HTERT RPE-1 (cell line): ENCODE measurements around the gene MUTYH.

ENCODE experiments used
- in situ Hi-C: fragments of 300-500 bp; cut with MboI; formaldehyde crosslinking; loops from 4 replicates; pipeline ENCODE4 v1.14.3; 2020; ENCODE audit warnings: low sequenced_read_pairs

Gene MUTYH

DNA sequence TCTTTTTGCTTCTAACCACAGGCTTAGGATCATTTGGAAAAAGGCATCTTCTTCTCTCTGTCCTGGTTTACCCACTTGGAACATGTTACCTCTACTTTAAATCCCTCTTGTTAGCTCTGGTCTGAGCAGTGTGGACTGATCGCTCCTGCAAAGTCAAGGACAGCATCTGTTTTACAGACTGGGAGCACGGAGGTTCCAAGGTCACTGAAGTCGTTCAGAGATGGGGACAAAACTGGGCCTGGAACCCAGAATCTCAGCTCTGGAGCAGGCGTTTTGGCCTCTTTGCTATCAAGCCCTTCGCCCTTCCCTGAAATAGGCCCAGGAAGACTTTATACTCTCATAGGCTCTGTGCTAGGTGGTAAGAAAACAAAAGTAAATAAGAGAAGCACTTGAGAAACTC is 11.3 kb upstream of the MUTYH start:
- in situ Hi-C loops = no loop called here

DNA sequence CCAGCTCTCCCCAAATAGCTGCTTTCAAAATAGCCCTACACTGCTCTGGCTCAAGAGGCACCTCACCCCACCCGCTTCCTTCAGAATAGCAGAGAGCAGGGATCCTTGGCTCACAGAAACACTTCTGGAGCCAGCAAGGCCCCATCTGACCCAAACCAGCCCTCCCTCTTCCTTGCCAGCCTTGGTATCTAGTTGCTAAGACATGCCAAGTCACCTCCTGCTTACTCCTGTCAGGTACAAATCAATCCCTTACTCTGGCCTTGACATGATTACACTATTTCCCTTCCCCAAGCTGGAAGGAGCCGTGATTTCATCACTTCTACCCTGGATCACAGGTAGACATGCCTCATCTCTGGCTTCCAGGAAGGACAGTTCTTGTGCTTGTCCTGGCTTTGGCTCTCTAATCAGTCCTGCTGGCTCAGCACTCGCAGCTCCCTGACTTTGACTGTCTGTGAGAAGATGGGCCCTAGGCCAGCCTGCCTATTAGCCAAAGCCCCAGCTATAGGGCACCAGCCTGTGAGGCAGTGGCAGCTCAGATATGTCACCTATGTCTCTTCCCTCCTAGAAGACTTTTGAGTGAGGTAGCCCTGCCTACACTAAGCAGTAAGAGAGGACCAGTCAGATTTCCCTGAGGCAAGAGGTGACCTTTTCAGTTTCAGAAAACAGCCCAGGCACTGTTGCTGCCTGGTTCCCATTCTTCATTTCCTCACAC is 8.9 kb upstream of the MUTYH start:
- in situ Hi-C loops = no loop called here

DNA sequence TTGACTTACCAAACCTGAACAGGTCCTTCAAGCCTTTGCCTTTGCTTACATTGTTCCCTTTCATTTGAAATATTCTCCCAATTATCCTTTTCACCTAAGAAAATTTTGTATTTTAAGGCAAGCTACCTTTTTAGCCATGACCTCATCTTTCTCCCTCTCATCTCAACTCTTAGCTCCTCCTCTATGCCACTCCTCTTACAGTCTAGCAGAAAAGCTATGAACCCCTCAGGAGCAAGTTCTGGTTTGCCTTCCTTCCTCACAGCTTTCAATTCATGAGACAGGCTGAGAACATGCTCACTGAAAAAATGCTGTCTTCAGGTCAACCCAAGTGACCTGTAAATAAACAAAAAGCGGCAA is 8.3 kb upstream of the MUTYH start:
- in situ Hi-C loops = no loop called here

DNA sequence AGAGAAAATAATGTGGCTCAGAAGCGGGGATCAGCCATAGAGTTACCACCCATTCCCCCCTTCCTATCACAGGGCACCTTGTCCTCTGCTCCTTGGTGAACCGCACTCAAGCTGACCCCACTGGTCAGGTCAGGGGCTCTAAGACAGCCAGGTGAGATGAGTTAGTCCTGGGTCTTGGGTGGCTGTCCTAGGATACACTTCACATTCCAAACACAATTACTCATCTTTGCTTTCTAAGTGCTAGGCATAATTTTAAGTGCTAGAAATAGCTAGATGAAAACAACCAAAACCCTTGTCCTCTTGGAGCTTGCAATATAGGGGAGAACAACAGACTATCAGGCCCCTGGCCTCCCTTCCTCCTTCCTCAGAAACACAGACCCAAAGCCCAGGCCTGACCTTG is 7.8 kb upstream of the MUTYH start:
- in situ Hi-C loops = no loop called here

DNA sequence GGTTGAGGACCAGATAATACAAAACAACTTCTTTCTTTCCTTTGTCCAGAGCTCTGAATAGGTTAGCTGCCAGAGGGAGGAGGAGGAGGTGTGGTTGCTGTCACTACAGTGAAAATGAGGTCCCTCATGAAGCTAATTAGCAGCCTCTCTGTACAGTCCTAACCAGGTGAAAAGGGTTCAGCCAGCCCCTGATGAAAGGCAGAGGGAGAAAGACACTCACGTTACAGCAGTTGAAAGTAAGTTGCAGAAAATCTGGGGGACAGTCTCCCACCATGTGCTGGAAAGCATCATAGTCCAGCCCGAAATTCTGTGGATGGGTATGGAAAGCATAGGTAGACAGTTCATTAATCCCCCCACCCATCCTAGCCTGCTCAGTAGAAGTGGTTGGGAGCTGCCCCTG is 6.2 kb upstream of the MUTYH start:
- in situ Hi-C loops = no loop called here

DNA sequence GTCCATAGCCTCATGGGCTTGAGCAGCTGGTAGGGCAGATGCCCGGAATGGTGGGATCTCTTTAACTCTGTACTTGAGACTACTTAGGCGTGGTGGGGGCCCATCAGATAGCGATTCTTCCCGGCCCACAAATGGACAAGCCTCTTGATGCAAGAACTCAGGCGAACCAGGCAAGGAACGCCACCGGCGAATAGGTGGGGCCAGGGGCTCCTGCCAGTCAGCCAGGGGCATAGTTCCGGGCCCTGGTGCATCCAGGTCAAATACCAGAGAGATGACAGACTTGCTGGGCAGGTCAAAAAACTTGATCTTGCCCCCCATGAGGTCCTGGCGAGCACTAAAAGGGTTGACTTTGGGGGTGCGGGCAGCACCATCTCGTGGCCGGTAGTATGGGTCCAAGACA is 4.8 kb upstream of the MUTYH start:
- in situ Hi-C loops = no loop called here

DNA sequence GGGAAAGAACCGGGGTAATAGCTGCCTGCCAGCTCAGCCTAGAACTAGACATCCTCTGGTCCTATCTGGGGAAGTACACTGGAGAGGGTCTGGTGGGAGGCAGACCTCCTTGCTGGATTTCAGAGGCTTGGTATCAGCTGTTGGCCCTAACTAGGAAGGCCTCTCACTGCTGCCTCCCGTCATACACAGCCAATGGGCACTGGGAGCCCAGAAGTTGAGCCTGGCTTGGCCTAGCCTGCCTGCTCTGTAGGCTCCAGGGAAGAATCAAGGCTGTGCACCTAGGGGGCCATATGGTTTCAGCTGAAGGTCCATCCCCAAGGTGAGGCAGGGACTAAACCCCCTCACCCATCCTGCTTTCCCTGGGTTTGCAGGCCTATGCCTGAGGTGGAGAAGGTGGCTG is 4.3 kb upstream of the MUTYH start:
- in situ Hi-C loops = no loop called here

DNA sequence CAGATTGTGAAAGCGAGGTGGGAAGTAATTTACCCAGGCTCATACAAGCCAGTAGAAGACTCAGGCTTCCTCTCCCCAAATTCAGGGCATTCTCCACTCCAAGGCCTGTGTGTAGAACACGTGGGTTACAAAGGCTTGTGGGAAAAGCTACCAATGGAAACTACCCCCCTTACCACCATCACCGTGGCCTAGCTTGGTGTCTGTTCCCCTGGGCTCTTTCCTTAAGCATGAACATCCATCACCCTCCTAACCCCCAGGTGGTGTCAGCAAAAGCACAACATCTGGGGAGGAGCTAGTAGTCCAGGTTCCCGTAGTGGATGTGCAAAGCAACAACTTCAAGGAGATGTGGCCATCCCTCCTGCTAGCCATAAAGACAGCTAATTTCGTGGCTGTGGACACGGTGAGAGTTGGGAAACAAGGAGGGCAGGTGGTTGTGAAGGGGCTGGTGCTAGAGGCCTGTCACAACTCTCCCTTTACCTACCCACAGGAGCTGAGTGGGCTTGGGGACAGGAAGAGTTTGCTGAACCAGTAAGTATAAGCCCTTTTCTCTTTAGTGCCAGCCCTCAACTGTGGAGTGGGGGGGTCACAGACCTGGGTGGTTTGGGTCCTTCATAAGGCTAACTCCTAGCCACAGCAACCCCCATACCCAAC is 701 bp upstream of the MUTYH start:
- in situ Hi-C loops = no loop called here

DNA sequence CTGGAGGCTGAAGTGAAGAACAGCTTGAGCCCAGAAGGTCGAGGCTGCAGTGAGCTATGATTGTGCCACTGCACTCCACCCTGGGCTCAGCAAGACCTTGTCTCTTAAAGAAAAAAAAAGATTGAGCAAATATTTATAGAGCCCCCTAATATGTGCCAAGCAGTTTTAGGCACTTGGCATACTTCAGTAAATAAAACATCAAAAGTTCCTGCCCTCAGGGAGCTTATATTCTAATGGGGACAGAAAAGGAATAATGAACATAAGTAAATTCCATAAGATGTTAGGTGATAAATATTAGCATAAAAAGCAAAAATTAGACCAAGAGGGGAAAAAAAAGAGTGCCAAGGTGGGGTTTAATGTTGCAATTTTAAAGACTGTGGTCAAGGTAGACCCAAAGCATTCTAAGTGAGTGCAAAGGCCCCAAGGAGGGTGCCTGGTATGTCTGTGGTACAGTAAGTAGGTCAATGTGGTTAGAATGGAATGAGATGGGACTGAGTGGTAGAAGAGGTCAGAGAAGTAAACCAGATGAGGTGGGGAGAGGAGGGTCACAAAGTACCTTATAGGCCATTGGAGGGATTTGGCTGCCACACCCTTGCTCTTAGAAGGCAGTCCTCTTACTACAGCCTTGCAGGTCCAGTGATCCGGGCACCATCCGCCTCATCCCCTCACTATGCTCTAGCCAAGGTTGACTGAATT is 2.5 kb downstream of the MUTYH start:
- in situ Hi-C loops = no loop called here

DNA sequence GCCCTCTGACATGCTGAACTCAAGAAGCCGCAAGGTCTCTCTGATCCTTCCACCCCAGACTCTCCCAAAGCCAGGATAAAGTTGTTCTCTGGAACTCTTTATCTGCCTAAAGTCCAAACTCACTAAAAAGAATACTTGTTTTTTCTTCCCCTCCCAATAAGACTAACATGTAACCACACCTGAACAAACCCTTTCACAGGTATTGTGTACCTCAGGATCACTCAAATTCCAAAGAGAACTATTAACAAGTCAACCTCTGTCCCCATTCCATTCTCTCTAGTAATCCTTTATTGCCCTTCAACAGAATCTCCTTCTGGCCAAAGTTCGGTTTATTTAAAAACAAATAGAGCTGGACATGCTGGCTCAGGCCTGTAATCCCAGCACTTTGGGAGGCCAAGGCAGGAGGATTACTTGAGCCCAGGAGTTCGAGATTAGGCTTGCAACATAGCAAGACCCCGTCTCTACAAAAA is 4.3 kb downstream of the MUTYH start:
- in situ Hi-C loops = no loop called here

DNA sequence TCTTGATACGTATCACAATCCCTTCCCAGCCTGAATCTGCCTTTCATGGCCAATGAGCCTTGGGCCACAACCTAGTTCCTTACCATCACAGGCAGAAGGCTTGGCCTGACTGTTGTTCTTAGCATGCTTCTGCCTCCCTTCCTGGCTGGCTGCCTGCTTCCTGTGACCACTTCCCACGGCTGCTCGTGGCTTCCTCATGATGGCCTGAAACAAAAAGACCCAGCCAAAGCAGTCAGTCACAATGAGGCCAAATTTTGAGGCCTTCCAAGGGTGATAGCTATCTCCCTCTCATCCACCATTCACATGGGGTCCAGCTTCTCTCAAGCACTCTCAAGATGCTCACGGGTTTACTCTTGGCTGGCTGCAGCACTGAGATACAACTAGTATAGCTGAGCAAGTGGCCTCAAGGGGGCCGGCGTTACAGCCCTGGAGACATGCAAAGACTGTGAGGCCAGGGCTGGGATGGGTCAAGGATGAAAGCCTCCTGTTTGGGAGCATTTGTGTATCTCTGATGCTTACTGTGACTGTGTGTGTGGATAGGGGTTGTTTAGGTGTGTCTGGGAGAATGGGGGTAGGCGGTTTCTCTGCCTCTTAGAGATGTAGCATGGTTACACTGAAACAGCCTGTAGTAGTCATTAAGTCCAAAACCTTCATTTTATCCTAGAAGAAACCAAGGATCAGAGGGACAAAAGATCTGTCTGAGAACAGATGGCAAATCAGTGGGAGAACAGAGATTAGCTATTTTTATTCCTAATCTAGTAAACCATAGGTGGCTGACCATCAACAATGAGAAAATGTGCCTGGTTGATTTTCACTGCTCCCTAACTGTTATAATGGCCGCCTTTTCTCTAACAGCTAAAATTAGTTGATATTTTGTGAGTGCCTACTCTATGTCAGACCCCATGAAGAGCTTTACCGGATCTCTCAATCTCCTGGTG is 5.7 kb downstream of the MUTYH start:
- in situ Hi-C loops = no loop called here

DNA sequence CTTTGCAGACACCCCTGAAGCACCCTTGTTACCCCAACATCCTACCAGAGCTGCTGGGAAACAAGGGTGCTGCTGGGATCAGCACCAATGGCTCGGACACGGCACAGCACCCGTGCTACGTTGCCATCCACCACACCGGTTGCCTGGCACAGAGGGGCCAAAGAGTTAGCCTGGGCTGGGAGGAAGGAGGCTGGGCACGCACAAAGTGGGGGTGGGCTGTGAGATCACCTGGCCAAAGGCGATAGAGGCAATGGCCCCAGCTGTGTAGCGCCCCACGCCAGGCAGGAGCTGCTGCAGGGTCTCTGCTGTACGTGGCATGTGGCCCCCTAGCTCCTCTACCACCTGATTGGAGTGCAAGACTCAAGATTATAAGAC is 7.9 kb downstream of the MUTYH start:
- in situ Hi-C loops = no loop called here

DNA sequence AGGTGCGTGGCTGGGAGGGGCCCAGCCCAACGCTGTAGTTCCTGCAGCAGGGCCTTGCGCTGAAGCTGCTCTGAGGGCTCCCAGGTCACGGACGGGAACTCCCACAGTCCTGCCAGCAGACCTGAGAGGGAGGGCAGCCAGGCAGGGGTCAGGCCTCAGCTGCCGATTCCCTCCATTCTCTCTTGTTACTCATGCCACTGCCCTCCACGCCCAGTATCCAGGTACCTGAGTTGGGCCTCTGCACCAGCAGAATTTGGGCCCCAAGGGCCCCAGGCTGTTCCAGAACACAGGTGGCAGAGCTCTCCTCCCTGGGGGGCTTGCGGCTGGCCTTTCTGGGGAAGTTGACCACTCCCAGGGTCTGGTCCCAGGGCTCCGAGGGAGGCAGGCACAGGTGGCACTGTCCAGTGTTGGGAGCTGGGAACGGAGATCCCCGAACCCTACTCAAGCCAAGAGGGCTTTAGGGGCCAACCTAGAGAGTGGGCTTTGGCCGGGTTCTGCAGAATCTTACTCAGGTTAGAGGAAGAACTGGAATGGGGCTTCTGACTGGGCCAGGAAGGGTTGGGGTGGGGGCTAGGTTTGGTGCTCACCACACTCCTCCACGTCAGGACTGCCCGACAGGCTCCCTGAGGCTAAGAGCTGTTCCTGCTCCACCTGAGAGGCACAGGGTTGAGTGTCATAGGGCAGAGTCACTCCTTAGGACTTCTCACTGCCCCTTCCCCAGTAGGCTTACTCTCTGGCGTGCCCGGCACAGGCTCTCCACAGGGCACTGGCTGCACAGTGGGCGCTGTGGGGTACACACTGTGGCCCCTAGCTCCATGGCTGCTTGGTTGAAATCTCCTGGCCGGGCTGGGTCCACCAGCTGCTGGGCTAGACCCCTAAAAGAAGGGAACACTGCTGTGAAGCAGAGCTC is 8.5 kb downstream of the MUTYH start:
- in situ Hi-C loops = no loop called here

DNA sequence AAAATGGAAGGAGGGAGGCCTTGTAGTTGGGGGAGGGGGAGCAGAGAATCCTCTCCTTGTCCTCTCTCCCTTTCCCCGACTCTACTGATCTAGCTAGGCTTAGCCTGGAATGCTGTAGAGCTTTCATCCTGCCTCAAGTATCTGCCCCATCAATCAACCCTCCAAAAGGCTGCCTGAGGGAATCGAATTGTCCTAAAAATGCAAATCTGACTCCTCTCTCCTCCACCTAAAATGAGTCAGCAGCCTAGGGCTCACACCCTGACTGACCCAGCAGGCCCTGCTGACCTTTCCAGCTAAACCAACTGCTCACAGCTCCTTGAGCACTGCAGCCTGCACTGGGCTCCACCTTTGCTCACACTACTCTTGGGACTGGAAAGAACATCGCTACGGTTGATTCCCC is 10.8 kb downstream of the MUTYH start:
- in situ Hi-C loops = no loop called here

DNA sequence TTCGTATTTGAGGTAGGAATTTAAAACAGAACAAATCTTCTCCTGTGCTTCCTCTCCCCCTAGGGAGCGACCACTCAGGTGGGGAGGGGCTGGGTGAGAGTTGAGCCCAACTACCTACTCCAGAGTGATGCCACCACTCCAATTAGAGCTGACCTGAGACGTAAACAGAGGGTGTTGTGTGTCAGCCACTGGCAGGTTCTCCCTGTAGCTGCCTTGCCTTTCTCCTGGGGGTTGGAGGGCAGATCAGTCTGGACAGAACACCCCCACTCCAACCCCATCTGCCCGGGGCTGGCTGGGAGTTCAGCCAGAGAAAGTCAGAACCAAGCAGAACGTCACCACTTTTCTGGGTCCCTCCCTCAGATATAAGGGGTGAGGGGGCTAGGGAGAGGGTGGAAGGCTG is 11.6 kb downstream of the MUTYH start:
- in situ Hi-C loops = no loop called here

DNA sequence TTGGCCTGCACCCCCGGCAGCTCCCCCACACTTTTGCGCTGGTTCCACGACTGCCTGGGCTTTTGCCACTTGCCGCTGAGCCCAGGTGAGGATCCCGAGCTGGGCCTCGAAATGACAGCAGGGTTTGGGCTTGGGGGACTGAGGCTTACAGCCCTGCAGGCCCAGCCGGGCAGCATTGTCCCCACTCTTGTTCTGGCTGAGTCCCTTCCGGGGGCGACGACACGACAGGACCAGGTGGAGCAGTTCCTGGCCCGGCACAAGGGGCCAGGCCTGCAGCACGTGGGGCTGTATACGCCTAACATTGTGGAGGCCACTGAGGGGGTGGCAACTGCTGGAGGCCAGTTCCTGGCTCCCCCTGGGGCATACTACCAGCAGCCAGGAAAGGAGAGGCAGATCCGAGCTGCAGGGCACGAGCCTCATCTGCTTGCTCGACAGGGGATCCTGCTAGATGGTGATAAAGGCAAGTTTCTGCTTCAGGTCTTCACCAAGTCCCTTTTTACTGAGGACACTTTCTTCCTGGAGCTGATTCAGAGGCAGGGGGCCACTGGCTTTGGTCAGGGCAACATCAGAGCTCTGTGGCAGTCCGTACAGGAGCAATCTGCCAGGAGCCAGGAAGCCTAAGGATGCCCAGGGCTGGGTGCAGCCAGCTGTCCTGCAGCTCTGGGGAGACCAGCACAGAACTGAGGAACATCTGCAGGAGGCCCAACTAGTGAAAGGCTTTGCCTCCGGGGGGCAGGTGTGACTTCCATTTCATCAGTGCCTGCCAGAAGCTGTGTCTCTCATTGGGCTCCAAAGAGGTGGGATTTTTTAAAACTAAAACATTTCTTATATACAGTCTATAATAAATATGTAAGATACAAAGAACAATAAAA is 12.4 kb downstream of the MUTYH start:
- in situ Hi-C loops = no loop called here

DNA sequence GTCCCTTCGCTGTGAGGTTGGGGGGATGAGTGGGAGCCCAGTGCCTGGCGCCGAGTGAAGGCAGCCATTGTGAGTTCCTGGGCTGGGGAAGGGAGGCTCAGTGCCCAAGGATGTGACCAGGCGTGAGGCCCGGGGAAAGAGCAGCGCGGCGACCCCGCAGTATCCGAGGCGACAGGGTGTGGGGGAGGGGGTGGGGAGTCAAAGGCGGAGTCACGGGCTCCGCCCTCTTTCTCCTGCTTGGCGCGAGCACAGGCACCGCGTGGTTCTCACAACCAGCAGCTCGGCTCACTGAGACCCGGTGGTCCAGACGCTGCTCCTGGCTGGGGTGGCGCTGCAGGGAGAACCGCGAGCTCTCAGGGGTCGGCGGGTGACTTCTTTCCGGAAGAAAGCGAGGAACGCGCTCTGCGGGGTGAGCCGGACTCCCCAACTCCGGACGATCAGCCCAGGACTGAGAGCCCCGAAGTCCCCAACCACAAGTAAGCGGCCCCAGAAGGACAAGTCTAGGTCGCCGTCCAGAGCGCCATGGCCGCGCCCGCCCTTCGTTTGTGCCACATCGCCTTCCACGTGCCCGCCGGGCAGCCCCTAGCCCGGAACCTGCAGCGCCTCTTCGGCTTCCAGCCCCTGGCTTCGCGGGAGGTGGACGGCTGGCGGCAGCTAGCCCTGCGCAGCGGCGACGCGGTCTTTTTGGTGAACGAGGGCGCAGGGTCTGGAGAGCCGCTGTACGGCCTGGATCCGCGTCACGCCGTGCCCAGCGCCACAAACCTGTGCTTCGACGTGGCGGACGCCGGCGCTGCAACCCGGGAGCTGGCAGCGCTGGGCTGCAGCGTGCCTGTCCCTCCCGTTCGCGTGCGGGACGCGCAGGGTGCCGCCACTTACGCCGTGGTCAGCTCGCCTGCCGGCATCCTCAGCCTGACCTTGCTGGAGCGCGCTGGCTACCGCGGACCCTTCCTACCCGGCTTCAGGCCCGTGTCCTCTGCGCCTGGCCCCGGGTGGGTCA is 13.3 kb downstream of the MUTYH start, which contains the start of gene HPDL:
TSS of gene HPDL (plus strand) at position 269 of the 997 bp plus-strand sequence. CDS start at position 523, 254 bp downstream.
- in situ Hi-C loops = no loop called here
